Activated naive CD8-positive, alpha-beta T cell treated with anti-CD3 and anti-CD28 coated beads for 36 hours (primary cell): ENCODE results near the gene LNX1. TPM values are rescaled to one million over a fixed set of nuclear protein-coding genes. Genes with fewer than 3 reads are reported as not detected.

Experiments used
- DNase-seq: peaks from one replicate; pipeline ENCODE4 v3.0.0; 2021
- H3K27ac Mint-ChIP-seq: one replicate; pipeline ENCODE4 v1.8.0; 2022; ENCODE audit warnings: mild to moderate bottlenecking, moderate library complexity, mixed read lengths
- H3K27me3 Mint-ChIP-seq: one replicate; pipeline ENCODE4 v1.8.0; 2022; ENCODE audit warnings: mild to moderate bottlenecking, mixed read lengths
- H3K36me3 Mint-ChIP-seq: one replicate; pipeline ENCODE4 v1.8.0; 2021; ENCODE audit warnings: mild to moderate bottlenecking, mixed read lengths
- H3K4me1 Mint-ChIP-seq: one replicate; pipeline ENCODE4 v1.8.0; 2021; ENCODE audit warnings: mixed read lengths
- H3K4me3 Mint-ChIP-seq: one replicate; pipeline ENCODE4 v1.8.0; 2022; ENCODE audit warnings: mild to moderate bottlenecking, moderate library complexity, mixed read lengths
- H3K9me3 Mint-ChIP-seq: one replicate; pipeline ENCODE4 v1.8.0; 2022; ENCODE audit warnings: mixed read lengths
- total RNA-seq, 2 experiments: library from RNA; stranded (reverse); gene quantifications; one replicate each; pipeline ENCODE4 v1.2.3, GENCODE V29; 2021

Gene LNX1
- total RNA-seq, 2 experiments from 2014 or later = not detected

GRCh38 chr4:53571936-53572599 is 19.2 kb downstream of the LNX1 start:
- no peak overlapping the region for H3K27ac Mint-ChIP-seq
- peaks cover 5% of the 10 kb centered on the region for H3K9me3 Mint-ChIP-seq
- no peak overlapping the region for H3K4me3 Mint-ChIP-seq
- no peaks in the 10 kb centered on the region for H3K36me3 Mint-ChIP-seq
- H3K27me3 Mint-ChIP-seq = peaks cover 3% of the 10 kb centered on the region
- no peak for DNase-seq
- H3K4me1 Mint-ChIP-seq = no peaks in the 10 kb centered on the region

- no peaks in the 10 kb centered on the region for H3K36me3 Mint-ChIP-seq
- peaks cover 5% of the 10 kb centered on the region for H3K9me3 Mint-ChIP-seq
- no peak overlapping the region for H3K27ac Mint-ChIP-seq
- peak; percentile 33 for DNase-seq
- peaks cover 11% of the 10 kb centered on the region for H3K27me3 Mint-ChIP-seq
- H3K4me1 Mint-ChIP-seq = peaks cover 3% of the 10 kb centered on the region
- H3K4me3 Mint-ChIP-seq = no peak overlapping the region
Observed at GRCh38 chr4:53563824-53564223, 27.5 kb downstream of the LNX1 start.

GRCh38 chr4:53562409-53562808 is 28.9 kb downstream of the LNX1 start:
- Mint-ChIP-seq H3K9me3 (peaks cover 2% of the 10 kb centered on the region), H3K27ac (no peak overlapping the region), H3K4me3 (no peak overlapping the region), H3K27me3 (peaks cover 9% of the 10 kb centered on the region), H3K4me1 (peaks cover 3% of the 10 kb centered on the region), H3K36me3 (no peaks in the 10 kb centered on the region)
- no peak for DNase-seq

GRCh38 chr4:53559021-53559620 is 32.2 kb downstream of the LNX1 start:
- peaks cover 12% of the 10 kb centered on the region for H3K27me3 Mint-ChIP-seq
- H3K4me3 Mint-ChIP-seq = no peak overlapping the region
- no peaks in the 10 kb centered on the region for H3K9me3 Mint-ChIP-seq
- no peak overlapping the region for H3K27ac Mint-ChIP-seq
- peaks cover 1% of the 10 kb centered on the region for H3K4me1 Mint-ChIP-seq
- no peak for DNase-seq
- no peaks in the 10 kb centered on the region for H3K36me3 Mint-ChIP-seq

GRCh38 chr4:53558065-53558801 is 33.1 kb downstream of the LNX1 start:
- DNase-seq = no peak
- no peaks in the 10 kb centered on the region for H3K4me1 Mint-ChIP-seq
- no peak overlapping the region for H3K27ac Mint-ChIP-seq
- no peaks in the 10 kb centered on the region for H3K36me3 Mint-ChIP-seq
- H3K9me3 Mint-ChIP-seq = no peaks in the 10 kb centered on the region
- H3K27me3 Mint-ChIP-seq = peaks cover 12% of the 10 kb centered on the region
- H3K4me3 Mint-ChIP-seq = no peak overlapping the region

GRCh38 chr4:53557669-53558064 is 33.6 kb downstream of the LNX1 start:
- no peaks in the 10 kb centered on the region for H3K36me3 Mint-ChIP-seq
- H3K4me3 Mint-ChIP-seq = no peak overlapping the region
- DNase-seq = no peak
- H3K27ac Mint-ChIP-seq = no peak overlapping the region
- H3K27me3 Mint-ChIP-seq = peaks cover 12% of the 10 kb centered on the region
- no peaks in the 10 kb centered on the region for H3K4me1 Mint-ChIP-seq
- H3K9me3 Mint-ChIP-seq = no peaks in the 10 kb centered on the region

GRCh38 chr4:53556651-53557050 is 34.6 kb downstream of the LNX1 start:
- no peaks in the 10 kb centered on the region for H3K36me3 Mint-ChIP-seq
- no peak for DNase-seq
- peaks cover 6% of the 10 kb centered on the region for H3K27me3 Mint-ChIP-seq
- no peaks in the 10 kb centered on the region for H3K9me3 Mint-ChIP-seq
- H3K4me3 Mint-ChIP-seq = no peak overlapping the region
- H3K27ac Mint-ChIP-seq = no peak overlapping the region
- H3K4me1 Mint-ChIP-seq = no peaks in the 10 kb centered on the region

GRCh38 chr4:53553486-53554210 is 37.6 kb downstream of the LNX1 start:
- Mint-ChIP-seq H3K27me3 (peaks cover 3% of the 10 kb centered on the region), H3K27ac (no peak overlapping the region), H3K4me1 (no peaks in the 10 kb centered on the region), H3K9me3 (no peaks in the 10 kb centered on the region), H3K36me3 (no peaks in the 10 kb centered on the region), H3K4me3 (no peak overlapping the region)
- DNase-seq = no peak

- H3K4me1 Mint-ChIP-seq = no peaks in the 10 kb centered on the region
Observed at GRCh38 chr4:53552711-53553110, 38.6 kb downstream of the LNX1 start.

GRCh38 chr4:53551958-53552357 is 39.3 kb downstream of the LNX1 start:
- no peak overlapping the region for H3K27ac Mint-ChIP-seq
- no peak overlapping the region for H3K4me3 Mint-ChIP-seq
- peaks cover 11% of the 10 kb centered on the region for H3K27me3 Mint-ChIP-seq
- no peaks in the 10 kb centered on the region for H3K9me3 Mint-ChIP-seq
- no peak for DNase-seq
- no peaks in the 10 kb centered on the region for H3K4me1 Mint-ChIP-seq
- no peaks in the 10 kb centered on the region for H3K36me3 Mint-ChIP-seq

More at GRCh38 chr4:53552711-53553110, 38.6 kb downstream of the LNX1 start:
- DNase-seq = no peak
- Mint-ChIP-seq H3K9me3 (no peaks in the 10 kb centered on the region), H3K4me3 (no peak overlapping the region), H3K27ac (no peak overlapping the region), H3K27me3 (peaks cover 5% of the 10 kb centered on the region), H3K36me3 (no peaks in the 10 kb centered on the region)

GRCh38 chr4:53551281-53551864 is 39.9 kb downstream of the LNX1 start:
- H3K27me3 Mint-ChIP-seq = peaks cover 14% of the 10 kb centered on the region
- no peak overlapping the region for H3K27ac Mint-ChIP-seq
- no peaks in the 10 kb centered on the region for H3K36me3 Mint-ChIP-seq
- H3K4me1 Mint-ChIP-seq = no peaks in the 10 kb centered on the region
- DNase-seq = no peak
- no peaks in the 10 kb centered on the region for H3K9me3 Mint-ChIP-seq
- no peak overlapping the region for H3K4me3 Mint-ChIP-seq

- Mint-ChIP-seq H3K27ac (no peak overlapping the region), H3K9me3 (no peaks in the 10 kb centered on the region), H3K27me3 (peaks cover 11% of the 10 kb centered on the region), H3K4me1 (no peaks in the 10 kb centered on the region), H3K4me3 (no peak overlapping the region), H3K36me3 (no peaks in the 10 kb centered on the region)
- no peak for DNase-seq
Observed at GRCh38 chr4:53548662-53549061, 42.6 kb downstream of the LNX1 start.

- H3K4me1 Mint-ChIP-seq = no peaks in the 10 kb centered on the region
- no peak overlapping the region for H3K27ac Mint-ChIP-seq
- no peak for DNase-seq
- no peaks in the 10 kb centered on the region for H3K9me3 Mint-ChIP-seq
- peaks cover 11% of the 10 kb centered on the region for H3K27me3 Mint-ChIP-seq
- H3K36me3 Mint-ChIP-seq = no peaks in the 10 kb centered on the region
- no peak overlapping the region for H3K4me3 Mint-ChIP-seq
Observed at GRCh38 chr4:53547983-53548382, 43.3 kb downstream of the LNX1 start.

- H3K36me3 Mint-ChIP-seq = no peaks in the 10 kb centered on the region
- H3K27me3 Mint-ChIP-seq = peaks cover 11% of the 10 kb centered on the region
- DNase-seq = no peak
- no peaks in the 10 kb centered on the region for H3K4me1 Mint-ChIP-seq
- no peak overlapping the region for H3K27ac Mint-ChIP-seq
- H3K9me3 Mint-ChIP-seq = no peaks in the 10 kb centered on the region
- H3K4me3 Mint-ChIP-seq = no peak overlapping the region
Observed at GRCh38 chr4:53545942-53546581, 45.2 kb downstream of the LNX1 start.
